Lower lobe of right lung (tissue), 2 donors: ENCODE results near the gene MCTP1. TPM values are rescaled to one million over a fixed set of nuclear protein-coding genes. Genes with fewer than 3 reads are reported as not detected.
"Not testable (repeated sequence)": the region's sequence is repeated elsewhere in the genome, so short reads cannot be mapped to it uniquely, and the experiment has no call there.

ENCODE experiments used
- ATAC-seq, 2 donors: fragments of 200-7000 bp; cut with Tn5 transposase; one replicate each; pipeline ENCODE4 v1.9.1; 2020 to 2022; ENCODE audit warnings: mild to moderate bottlenecking in 2 of 2, moderate library complexity in 2 of 2
- DNase-seq: peaks from one replicate; pipeline ENCODE4 v3.0.0-alpha.2; 2020
- H3K27ac ChIP-seq: fragments of 200-600 bp; one replicate; pipeline ENCODE4 v1.8.0; 2022
- H3K27me3 ChIP-seq: fragments of 200-600 bp; one replicate; pipeline ENCODE4 v1.8.0; 2022; ENCODE audit warnings: low read depth
- H3K36me3 ChIP-seq: fragments of 200-600 bp; one replicate; pipeline ENCODE4 v1.8.0; 2022; ENCODE audit warnings: mild to moderate bottlenecking
- H3K4me1 ChIP-seq: fragments of 200-600 bp; one replicate; pipeline ENCODE4 v1.8.0; 2022
- H3K4me3 ChIP-seq: fragments of 200-600 bp; one replicate; pipeline ENCODE4 v1.8.0; 2022; ENCODE audit warnings: mild to moderate bottlenecking
- H3K9me3 ChIP-seq: fragments of 200-600 bp; one replicate; pipeline ENCODE4 v1.8.0; 2022
- CTCF ChIP-seq: fragments of 200-600 bp; IDR thresholded peaks from one replicate; pipeline ENCODE4 v1.8.0; 2022; ENCODE audit warnings: antibody characterized with exemption, mild to moderate bottlenecking
- intact Hi-C: fragments of 100-400 bp; cut with DNase I; formaldehyde crosslinking; loops from one replicate; pipeline ENCODE4 v1.11.0; 2022
- total RNA-seq: library from RNA; stranded (reverse); fragmentation: NEBNext Ultra II Directional; extraction: Animal tissue kit (Norgen Biotek cat#: 25700); gene quantifications from one replicate; pipeline ENCODE4 v1.2.1, GENCODE V29; 2021
- donor health status: DM: no; HTN: yes; CAD: no; lungs with severe emphysema.

Gene MCTP1
- total RNA-seq, 1 donor from 2014 or later = 38.7 TPM

GRCh38 chr5:95149387-95149786 lies 135.5 kb downstream of the MCTP1 start:
- Histone ChIP-seq H3K4me1 (peaks cover 8% of the 10 kb centered on the region), H3K9me3 (peaks cover 10% of the 10 kb centered on the region), H3K27ac (no peak overlapping the region), H3K27me3 (no peaks in the 10 kb centered on the region), H3K4me3 (no peak overlapping the region), H3K36me3 (no peaks in the 10 kb centered on the region)
- TF ChIP-seq CTCF = no peak
- no peak for DNase-seq
- intact Hi-C loops = no loop called here
- ATAC-seq = no peak

GRCh38 chr5:95148453-95148852 lies 136.4 kb downstream of the MCTP1 start:
- DNase-seq = no peak
- peaks cover under 1% of the 10 kb centered on the region for H3K4me1 ChIP-seq
- no peak for ATAC-seq
- TF ChIP-seq CTCF = no peak
- no peaks in the 10 kb centered on the region for H3K36me3 ChIP-seq
- no peak overlapping the region for H3K27ac ChIP-seq
- no peak overlapping the region for H3K4me3 ChIP-seq
- H3K9me3 ChIP-seq = peaks cover 10% of the 10 kb centered on the region
- no peaks in the 10 kb centered on the region for H3K27me3 ChIP-seq
- intact Hi-C loops = no loop called here

- H3K27me3 ChIP-seq, intact Hi-C loops, ATAC-seq, H3K4me1 ChIP-seq, H3K9me3 ChIP-seq, DNase-seq, H3K4me3 ChIP-seq, H3K27ac ChIP-seq, H3K36me3 ChIP-seq: not testable (repeated sequence)
Observed at GRCh38 chr5:95143858-95144257, 141.0 kb downstream of the MCTP1 start.

- no peak for TF ChIP-seq CTCF
- intact Hi-C loops = no loop called here
Observed at GRCh38 chr5:95142145-95142544, 142.7 kb downstream of the MCTP1 start.

GRCh38 chr5:95141141-95141540 lies 143.8 kb downstream of the MCTP1 start:
- Histone ChIP-seq H3K27me3 (no peaks in the 10 kb centered on the region), H3K27ac (no peak overlapping the region), H3K36me3 (no peaks in the 10 kb centered on the region), H3K9me3 (no peaks in the 10 kb centered on the region), H3K4me1 (no peaks in the 10 kb centered on the region), H3K4me3 (no peak overlapping the region)
- ATAC-seq (no peak), DNase-seq (no peak)
- no peak for TF ChIP-seq CTCF
- intact Hi-C loops = no loop called here

More at GRCh38 chr5:95142145-95142544, 142.7 kb downstream of the MCTP1 start:
- H3K4me1 ChIP-seq = no peaks in the 10 kb centered on the region
- no peak overlapping the region for H3K4me3 ChIP-seq
- H3K27ac ChIP-seq = no peak overlapping the region
- ATAC-seq (no peak), DNase-seq (no peak)
- H3K36me3 ChIP-seq = no peaks in the 10 kb centered on the region
- no peaks in the 10 kb centered on the region for H3K9me3 ChIP-seq
- H3K27me3 ChIP-seq = no peaks in the 10 kb centered on the region

- Histone ChIP-seq H3K4me3 (no peak overlapping the region), H3K9me3 (no peaks in the 10 kb centered on the region), H3K4me1 (no peaks in the 10 kb centered on the region), H3K36me3 (no peaks in the 10 kb centered on the region), H3K27ac (no peak overlapping the region), H3K27me3 (no peaks in the 10 kb centered on the region)
- DNase-seq (no peak), ATAC-seq (no peak)
- no peak for TF ChIP-seq CTCF
- intact Hi-C loops = no loop called here
Observed at GRCh38 chr5:95134326-95134725, 150.6 kb downstream of the MCTP1 start.
